PC-3 (cell line): Measurements from ENCODE around the gene C11orf71.

ENCODE experiments used
- EZH2 ChIP-seq: fragments of 300-600 bp; sonication (generic); IDR thresholded peaks from one replicate; pipeline ENCODE4 v1.6.1; 2017; ENCODE audit warnings: antibody characterized with exemption, mild to moderate bottlenecking, low read length; ENCODE audit not compliant: unreplicated experiment
- EZH2phosphoT487 ChIP-seq: fragments of 300-600 bp; sonication (generic); IDR thresholded peaks from 2 replicates; pipeline ENCODE4 v1.6.1; 2018; ENCODE audit warnings: mild to moderate bottlenecking, antibody characterized with exemption, low read length, borderline replicate concordance
- TF ChIP-seq, protein P1 (sequence below): fragments of 300-600 bp; sonication (generic); conservative IDR thresholded peaks from 2 replicates; pipeline ENCODE4 v1.5.1; 2017; ENCODE audit warnings: antibody characterized with exemption, low read depth, mild to moderate bottlenecking, low read length

DNA sequence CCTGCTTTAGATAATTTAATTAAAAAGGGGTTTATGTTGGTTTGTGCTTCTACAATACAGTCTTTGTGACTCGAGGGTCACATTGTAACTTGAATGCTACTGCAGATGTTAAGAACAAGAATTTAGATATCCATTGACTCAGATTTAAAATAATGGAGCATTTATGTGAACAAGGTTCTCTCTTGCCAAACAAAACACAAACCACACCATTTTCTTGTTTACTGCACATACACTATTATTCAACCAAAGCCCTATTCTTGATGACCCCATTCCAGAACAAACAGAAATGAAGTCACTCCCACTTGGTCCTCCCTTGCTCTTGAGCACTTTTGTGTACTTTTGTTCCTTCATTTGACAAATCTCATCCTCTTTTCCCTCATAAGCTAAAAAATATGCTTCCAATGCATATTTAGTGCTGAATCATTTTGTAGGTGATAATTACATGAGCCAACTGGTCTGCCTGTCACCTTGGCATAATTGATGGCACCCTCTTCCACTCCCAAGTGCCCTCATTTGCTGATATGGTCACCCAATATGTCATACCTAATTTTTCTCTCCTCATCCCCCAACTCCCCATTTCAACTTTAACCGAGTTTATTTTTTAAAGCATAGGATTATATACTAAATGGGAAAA is 2.8 kb downstream of the C11orf71 start:
- TF ChIP-seq, protein P1, sequence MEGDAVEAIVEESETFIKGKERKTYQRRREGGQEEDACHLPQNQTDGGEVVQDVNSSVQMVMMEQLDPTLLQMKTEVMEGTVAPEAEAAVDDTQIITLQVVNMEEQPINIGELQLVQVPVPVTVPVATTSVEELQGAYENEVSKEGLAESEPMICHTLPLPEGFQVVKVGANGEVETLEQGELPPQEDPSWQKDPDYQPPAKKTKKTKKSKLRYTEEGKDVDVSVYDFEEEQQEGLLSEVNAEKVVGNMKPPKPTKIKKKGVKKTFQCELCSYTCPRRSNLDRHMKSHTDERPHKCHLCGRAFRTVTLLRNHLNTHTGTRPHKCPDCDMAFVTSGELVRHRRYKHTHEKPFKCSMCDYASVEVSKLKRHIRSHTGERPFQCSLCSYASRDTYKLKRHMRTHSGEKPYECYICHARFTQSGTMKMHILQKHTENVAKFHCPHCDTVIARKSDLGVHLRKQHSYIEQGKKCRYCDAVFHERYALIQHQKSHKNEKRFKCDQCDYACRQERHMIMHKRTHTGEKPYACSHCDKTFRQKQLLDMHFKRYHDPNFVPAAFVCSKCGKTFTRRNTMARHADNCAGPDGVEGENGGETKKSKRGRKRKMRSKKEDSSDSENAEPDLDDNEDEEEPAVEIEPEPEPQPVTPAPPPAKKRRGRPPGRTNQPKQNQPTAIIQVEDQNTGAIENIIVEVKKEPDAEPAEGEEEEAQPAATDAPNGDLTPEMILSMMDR: no peak
- TF ChIP-seq EZH2 (no peak), EZH2phosphoT487 (no peak)
